ENCODE data around the gene TOX4.

The TOX4 gene

GRCh38 chr14:21496453-21496852 lies 19.5 kb downstream of the TOX4 start:
- no peak overlapping the region for H3K4me3 ChIP-seq (ENCODE audit: low read depth, low read length)
- no peak for TF ChIP-seq POLR2A (IDR thresholded peaks at IDR 0.05; ENCODE audit: extremely low read depth, insufficient read length)
- no peak for TF ChIP-seq CTCF (IDR thresholded peaks at IDR 0.05; ENCODE audit: low read depth, low read length)
- TF ChIP-seq MYC (IDR thresholded peaks at IDR 0.05; ENCODE audit: low read depth, low read length): no peak
- no peak for TF ChIP-seq MAX (IDR thresholded peaks at IDR 0.05; ENCODE audit: low read depth, low read length)
- DNase-seq (ENCODE audit: low read depth): no peak

- no peak overlapping the region for H3K4me3 ChIP-seq (ENCODE audit: low read depth, low read length)
- DNase-seq (ENCODE audit: low read depth): peak; percentile 62
- TF ChIP-seq MYC (IDR thresholded peaks at IDR 0.05; ENCODE audit: low read depth, low read length) (no peak), MAX (IDR thresholded peaks at IDR 0.05; ENCODE audit: low read depth, low read length) (no peak), CTCF (IDR thresholded peaks at IDR 0.05; ENCODE audit: low read depth, low read length) (peak; percentile 27)
These were observed 21.8 kb downstream of the TOX4 start for GRCh38 chr14:21498540-21499526.

GRCh38 chr14:21501568-21501967 lies 24.6 kb downstream of the TOX4 start:
- TF ChIP-seq MAX (IDR thresholded peaks at IDR 0.05; ENCODE audit: low read depth, low read length) (no peak), CTCF (IDR thresholded peaks at IDR 0.05; ENCODE audit: low read depth, low read length) (no peak), MYC (IDR thresholded peaks at IDR 0.05; ENCODE audit: low read depth, low read length) (no peak), POLR2A (IDR thresholded peaks at IDR 0.05; ENCODE audit: extremely low read depth, insufficient read length) (no peak)
- no peak for DNase-seq (ENCODE audit: low read depth)
- H3K4me3 ChIP-seq (ENCODE audit: low read depth, low read length): no peak overlapping the region

GRCh38 chr14:21503376-21503775 lies 26.4 kb downstream of the TOX4 start:
- DNase-seq (ENCODE audit: low read depth): no peak
- TF ChIP-seq MYC (IDR thresholded peaks at IDR 0.05; ENCODE audit: low read depth, low read length) (no peak), MAX (IDR thresholded peaks at IDR 0.05; ENCODE audit: low read depth, low read length) (no peak), POLR2A (IDR thresholded peaks at IDR 0.05; ENCODE audit: extremely low read depth, insufficient read length) (no peak), CTCF (IDR thresholded peaks at IDR 0.05; ENCODE audit: low read depth, low read length) (no peak)
- H3K4me3 ChIP-seq (ENCODE audit: low read depth, low read length): no peak overlapping the region

- H3K4me3 ChIP-seq (ENCODE audit: low read depth, low read length): no peak overlapping the region
- DNase-seq (ENCODE audit: low read depth): no peak
- TF ChIP-seq POLR2A (IDR thresholded peaks at IDR 0.05; ENCODE audit: extremely low read depth, insufficient read length): no peak
- no peak for TF ChIP-seq MAX (IDR thresholded peaks at IDR 0.05; ENCODE audit: low read depth, low read length)
These were observed 28.1 kb downstream of the TOX4 start for GRCh38 chr14:21505012-21505553.

GRCh38 chr14:21506557-21506956 lies 29.6 kb downstream of the TOX4 start:
- H3K4me3 ChIP-seq (ENCODE audit: low read depth, low read length): no peak overlapping the region
- no peak for DNase-seq (ENCODE audit: low read depth)
- TF ChIP-seq POLR2A (IDR thresholded peaks at IDR 0.05; ENCODE audit: extremely low read depth, insufficient read length): no peak
- no peak for TF ChIP-seq CTCF (IDR thresholded peaks at IDR 0.05; ENCODE audit: low read depth, low read length)
- TF ChIP-seq MAX (IDR thresholded peaks at IDR 0.05; ENCODE audit: low read depth, low read length): no peak

Data from NB4 (cell line).